ENCODE data around the gene NIBAN1. TPM values are rescaled to one million over a fixed set of nuclear protein-coding genes. Genes with fewer than 3 reads are reported as not detected.

NIBAN1 gene
- total and polyA plus RNA-seq, 2 of the 8 experiments (the other 6 are each of a cell fraction or from before 2014, with no cell fraction given) = 5.7 to 15.2 TPM

- no peak for FAIRE-seq
- H3K9me3 ChIP-seq (ENCODE audit: insufficient read depth in 2 of 2, low read depth in 1 of 2, low read length in 1 of 2) = no peaks in the 10 kb centered on the region
- peaks cover 0 to 5% (median 1%) of the 10 kb centered on the region in 4 experiments; a peak in 3 of 7 replicates for H3K4me1 ChIP-seq (replicated peaks in 1 of 4; ENCODE audit: control insufficient read depth in 3 of 4, insufficient read depth in 4 of 4, low read length in 3 of 4)
- H4K5ac ChIP-seq (ENCODE audit: insufficient read length, low read depth, low read length) = no peak overlapping the region
- peak overlapping the region in 1 of 4 experiments; percentile 28; a peak in 2 of 7 replicates for H3K9ac ChIP-seq (replicated peaks in 1 of 4; ENCODE audit: extremely low read depth in 1 of 4, low read depth in 3 of 4, low read length in 3 of 4)
- no peaks in the 10 kb centered on the region for H4K20me1 ChIP-seq (replicated peaks in 1 of 2; ENCODE audit: control insufficient read depth in 1 of 2, insufficient read depth in 2 of 2, low read length in 2 of 2)
- no peak overlapping the region for H3K4ac ChIP-seq (replicated peaks; ENCODE audit: insufficient read length, low read depth, low read length)
- no peak overlapping the region for H2BK20ac ChIP-seq (ENCODE audit: low read length)
- H3K56ac ChIP-seq (replicated peaks; ENCODE audit: insufficient read length, low read depth, low read length) = no peak overlapping the region
- peak overlapping the region in 3 of 4 experiments; percentile 8 to 68 (median 62); a peak in 4 of 8 replicates for H3K4me3 ChIP-seq (ENCODE audit: extremely low read depth in 1 of 4, insufficient read depth in 2 of 4, low read depth in 3 of 4, low read length in 4 of 4)
- H3K23ac ChIP-seq (ENCODE audit: insufficient read length) = no peak overlapping the region
- no peaks in the 10 kb centered on the region for H3K36me3 ChIP-seq (ENCODE audit: control insufficient read depth in 2 of 4, insufficient read depth in 4 of 4, low read length in 3 of 4)
- no peak overlapping the region for H2BK5ac ChIP-seq (ENCODE audit: low read depth, low read length)
- H3K23me2 ChIP-seq (ENCODE audit: low read depth, low read length) = peaks cover 8% of the 10 kb centered on the region
- H3K27me3 ChIP-seq (replicated peaks in 1 of 4; ENCODE audit: control insufficient read depth in 3 of 4, extremely low read depth in 1 of 4, insufficient read depth in 3 of 4, low read length in 3 of 4) = peaks cover 3 to 22% (median 14%) of the 10 kb centered on the region in 4 experiments
- 69% methylated on average over 4 of the region's 4 CpGs; no CpG with 5 or more reads in 1 of the 2 experiments for WGBS, 2 experiments (ENCODE audit: extremely low coverage in 1 of 2, insufficient coverage in 1 of 2, insufficient read length in 1 of 2, insufficient replicate concordance in 2 of 2, low coverage in 1 of 2, low lambda C conversion rate in 2 of 2, missing lambda C conversion rate in 1 of 2)
- no peak overlapping the region for H2BK120ac ChIP-seq (replicated peaks; ENCODE audit: low read depth, low read length)
- CTCF ChIA-PET (ENCODE audit: partially characterized antibody) = interaction anchor here (0.6 to 5.8 kb wide), 9 partner anchors 10 to 197 kb away, joined by 3 to 29 read pairs (median 6); no protein-coding TSS in a partner anchor
- no peak for DNase-seq (ENCODE audit: low read depth in 1 of 2, low spot score in 2 of 2)
- H4K8ac ChIP-seq (ENCODE audit: extremely low read depth, insufficient read depth, low read length) = no peak overlapping the region
- H4K91ac ChIP-seq (replicated peaks; ENCODE audit: insufficient read length, low read length) = no peak overlapping the region
- peak overlapping the region; percentile 82 to 96 for H3K4me2 ChIP-seq (ENCODE audit: insufficient read depth in 1 of 2, low read depth in 2 of 2, low read length in 2 of 2)
- POLR2A ChIA-PET (ENCODE audit: partially characterized antibody) = interaction anchor here (0.7 to 3.9 kb wide), 12 partner anchors 9 to 212 kb away, joined by 3 to 23 read pairs (median 4); partner anchors contain the start of gene RNF2
- H3K79me1 ChIP-seq (ENCODE audit: low read depth, low read length) = no peaks in the 10 kb centered on the region; the same call in 1 of the 2 replicates
- H2BK12ac ChIP-seq (ENCODE audit: low read depth, low read length) = no peak overlapping the region
- H3K18ac ChIP-seq (ENCODE audit: extremely low read depth, low read length) = no peak overlapping the region
- no peak overlapping the region; the same call in 1 of the 2 replicates for H2AFZ ChIP-seq (ENCODE audit: low read length)
- 0 out of 4 replicates have a peak, but pooled peaks cover 0 to 7% of the 10 kb centered on the region in 2 experiments for H3K79me2 ChIP-seq (ENCODE audit: control insufficient read depth in 1 of 2, insufficient read depth in 2 of 2, low read length in 2 of 2)
- H2AK5ac ChIP-seq (ENCODE audit: low read depth, low read length) = no peak overlapping the region
- no peak overlapping the region for H2BK15ac ChIP-seq (ENCODE audit: low read length)
- H3K14ac ChIP-seq (ENCODE audit: insufficient read length) = no peak overlapping the region
- no peak overlapping the region for H3K27ac ChIP-seq (ENCODE audit: low read depth, low read length)
- TF ChIP-seq CTBP2 (IDR thresholded peaks at IDR 0.05; ENCODE audit: borderline replicate concordance, insufficient read depth, insufficient read length, low read length) = no peak
- TF ChIP-seq CHD2 (IDR thresholded peaks at IDR 0.05; ENCODE audit: low read length) = no peak
- TF ChIP-seq YY1 (IDR thresholded peaks at IDR 0.05; ENCODE audit: low read depth, low read length) = no peak
- TF ChIP-seq CHD1 (IDR thresholded peaks at IDR 0.05; ENCODE audit: low read depth, low read length) = no peak
- no peak for TF ChIP-seq FOSL1 (IDR thresholded peaks at IDR 0.05; ENCODE audit: insufficient read depth, low read depth, low read length)
- TF ChIP-seq ATF3 (IDR thresholded peaks at IDR 0.05; ENCODE audit: insufficient read depth, low read depth, low read length) = no peak
- no peak for TF ChIP-seq GTF2F1 (IDR thresholded peaks at IDR 0.05; ENCODE audit: borderline replicate concordance, low read depth, low read length)
- TF ChIP-seq TAF1 (IDR thresholded peaks at IDR 0.05; ENCODE audit: low read depth, low read length) = no peak
These were observed 1.8 kb downstream of the NIBAN1 start for GRCh38 chr1:184972315-184973055.
